ENCODE results near the gene SLC6A1. TPM values are rescaled to one million over a fixed set of nuclear protein-coding genes. Genes with fewer than 3 reads are reported as not detected.

SLC6A1 gene
- total RNA-seq, 1 experiment from 2014 or later, result not detected

DNA sequence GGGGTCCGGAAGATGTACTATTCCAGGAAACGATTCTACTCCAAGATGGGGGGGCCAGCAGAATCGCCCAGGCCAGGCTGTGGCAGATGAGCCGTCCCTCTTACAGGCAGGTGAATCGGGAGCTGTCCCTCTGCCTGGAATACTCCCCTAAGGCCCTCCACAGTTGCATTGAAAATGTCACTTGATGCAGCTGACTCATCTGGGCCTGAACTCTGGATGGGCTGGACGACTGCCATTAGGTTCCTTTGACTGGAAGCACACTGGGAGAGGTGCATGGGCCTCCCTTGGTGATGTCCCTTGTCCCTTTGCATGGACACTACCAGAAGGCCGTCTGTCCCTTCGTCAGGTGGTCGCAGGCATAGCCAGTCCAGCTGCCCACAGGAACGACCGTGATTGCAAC, 92.1 kb downstream of the SLC6A1 start:
- intact Hi-C loops (cut with micrococcal nuclease; ENCODE audit: unreplicated experiment), result no loop called here
- no peaks in the 10 kb centered on the region for H3K27me3 ChIP-seq (replicated peaks; ENCODE audit: insufficient read depth, low read depth, low read length, poor library complexity)
- TF ChIP-seq EZH2 (IDR thresholded peaks at IDR 0.05; ENCODE audit: borderline replicate concordance, low read depth, low read length, poor library complexity, severe bottlenecking), result no peak
- TF ChIP-seq, protein P1, sequence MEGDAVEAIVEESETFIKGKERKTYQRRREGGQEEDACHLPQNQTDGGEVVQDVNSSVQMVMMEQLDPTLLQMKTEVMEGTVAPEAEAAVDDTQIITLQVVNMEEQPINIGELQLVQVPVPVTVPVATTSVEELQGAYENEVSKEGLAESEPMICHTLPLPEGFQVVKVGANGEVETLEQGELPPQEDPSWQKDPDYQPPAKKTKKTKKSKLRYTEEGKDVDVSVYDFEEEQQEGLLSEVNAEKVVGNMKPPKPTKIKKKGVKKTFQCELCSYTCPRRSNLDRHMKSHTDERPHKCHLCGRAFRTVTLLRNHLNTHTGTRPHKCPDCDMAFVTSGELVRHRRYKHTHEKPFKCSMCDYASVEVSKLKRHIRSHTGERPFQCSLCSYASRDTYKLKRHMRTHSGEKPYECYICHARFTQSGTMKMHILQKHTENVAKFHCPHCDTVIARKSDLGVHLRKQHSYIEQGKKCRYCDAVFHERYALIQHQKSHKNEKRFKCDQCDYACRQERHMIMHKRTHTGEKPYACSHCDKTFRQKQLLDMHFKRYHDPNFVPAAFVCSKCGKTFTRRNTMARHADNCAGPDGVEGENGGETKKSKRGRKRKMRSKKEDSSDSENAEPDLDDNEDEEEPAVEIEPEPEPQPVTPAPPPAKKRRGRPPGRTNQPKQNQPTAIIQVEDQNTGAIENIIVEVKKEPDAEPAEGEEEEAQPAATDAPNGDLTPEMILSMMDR (conservative IDR thresholded peaks at IDR 0.05; ENCODE audit: low read depth, low read length), result no peak
- H3K4me3 ChIP-seq (ENCODE audit: low read depth, low read length, poor library complexity, severe bottlenecking), result no peak overlapping the region
- CTCF ChIA-PET, result no interaction called here
- POLR2A ChIA-PET (ENCODE audit: low non-redundant PET), result no interaction called here
- H3K4me1 ChIP-seq (ENCODE audit: insufficient read depth, low read length, poor library complexity, severe bottlenecking), result peaks cover 6% of the 10 kb centered on the region
- H3K36me3 ChIP-seq (ENCODE audit: insufficient read depth, low read length, poor library complexity, severe bottlenecking), result no peaks in the 10 kb centered on the region
- DNase-seq (ENCODE audit: low spot score), result no peak
- BruUV-seq (replicated peaks), result no TSS peak
- H3K9me3 ChIP-seq (ENCODE audit: low read depth, low read length, poor library complexity, severe bottlenecking), result no peaks in the 10 kb centered on the region
- no peak overlapping the region for H3K27ac ChIP-seq (ENCODE audit: low read depth, low read length, poor library complexity, severe bottlenecking)

DNA sequence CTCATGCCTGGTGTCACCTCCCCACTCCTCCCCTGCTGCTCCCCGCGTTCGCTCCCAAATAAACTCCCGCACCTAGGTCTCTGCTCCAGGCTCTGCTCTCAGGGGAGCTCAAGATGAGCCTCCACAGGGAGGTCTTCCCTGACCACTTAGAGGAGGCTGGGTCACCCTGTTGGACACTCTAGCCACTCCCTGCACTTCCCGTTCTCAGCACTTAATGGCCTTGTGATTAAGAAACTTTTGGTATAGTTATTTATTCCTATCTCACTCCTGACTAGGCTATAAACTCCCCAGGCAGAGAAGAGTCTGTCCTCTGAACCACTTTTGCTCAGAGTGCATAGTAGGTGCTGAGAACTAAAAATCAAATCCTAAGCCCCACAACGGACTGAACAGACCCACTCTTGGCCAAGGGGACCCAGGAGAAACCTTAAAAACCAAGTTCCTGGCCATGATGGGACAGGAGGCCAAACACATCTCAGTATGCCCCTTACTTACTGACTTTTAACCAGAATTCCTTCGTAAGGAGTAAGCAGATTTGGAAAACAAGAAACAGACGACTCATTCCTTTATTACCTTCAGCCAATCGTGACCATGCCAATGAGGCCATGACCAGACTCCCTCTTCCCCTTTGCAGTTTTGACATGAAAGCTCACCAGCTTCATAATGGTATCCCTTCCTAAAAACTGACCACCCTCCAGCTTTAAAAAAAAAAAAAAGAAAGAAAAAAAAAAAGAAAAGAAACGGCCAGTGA, 92.7 kb downstream of the SLC6A1 start:
- no TSS peak for BruUV-seq (replicated peaks)
- H3K4me1 ChIP-seq (ENCODE audit: insufficient read depth, low read length, poor library complexity, severe bottlenecking), result peaks cover 6% of the 10 kb centered on the region
- CTCF ChIA-PET, result no interaction called here

DNA sequence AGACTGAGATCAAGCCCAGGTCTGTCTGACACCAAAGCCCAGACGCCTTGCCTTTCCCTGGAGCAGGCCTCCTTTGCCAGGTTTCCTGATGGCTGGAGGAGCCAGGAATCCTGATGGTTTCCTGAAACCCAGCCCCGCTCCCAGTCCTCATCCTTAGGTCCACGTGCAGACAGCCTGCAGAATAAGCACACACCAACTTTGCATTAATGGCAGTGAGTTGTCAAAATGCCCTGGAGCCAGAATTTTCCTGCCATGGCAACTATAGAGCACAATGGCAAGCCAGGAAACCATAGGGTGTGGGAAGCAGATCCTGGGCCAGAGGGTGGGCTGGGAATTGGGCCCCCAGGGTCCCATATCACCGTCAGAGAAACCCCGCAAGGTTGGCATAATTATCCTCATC, 94.3 kb downstream of the SLC6A1 start:
- no peaks in the 10 kb centered on the region for H3K9me3 ChIP-seq (ENCODE audit: low read depth, low read length, poor library complexity, severe bottlenecking)
- H3K4me1 ChIP-seq (ENCODE audit: insufficient read depth, low read length, poor library complexity, severe bottlenecking), result peaks cover 6% of the 10 kb centered on the region
- BruUV-seq (replicated peaks), result no TSS peak
- no peaks in the 10 kb centered on the region for H3K36me3 ChIP-seq (ENCODE audit: insufficient read depth, low read length, poor library complexity, severe bottlenecking)
- TF ChIP-seq, protein P1 (conservative IDR thresholded peaks at IDR 0.05; ENCODE audit: low read depth, low read length), result no peak
- TF ChIP-seq EZH2 (IDR thresholded peaks at IDR 0.05; ENCODE audit: borderline replicate concordance, low read depth, low read length, poor library complexity, severe bottlenecking), result no peak
- ChIA-PET POLR2A (ENCODE audit: low non-redundant PET) (no interaction called here), CTCF (no interaction called here)
- no peak for DNase-seq (ENCODE audit: low spot score)
- no peak overlapping the region for H3K27ac ChIP-seq (ENCODE audit: low read depth, low read length, poor library complexity, severe bottlenecking)
- H3K27me3 ChIP-seq (replicated peaks; ENCODE audit: insufficient read depth, low read depth, low read length, poor library complexity), result no peaks in the 10 kb centered on the region
- H3K4me3 ChIP-seq (ENCODE audit: low read depth, low read length, poor library complexity, severe bottlenecking), result no peak overlapping the region
- intact Hi-C loops (cut with micrococcal nuclease; ENCODE audit: unreplicated experiment), result no loop called here

More for the DNA sequence above, 92.7 kb downstream of the SLC6A1 start:
- POLR2A ChIA-PET (ENCODE audit: low non-redundant PET), result no interaction called here
- H3K9me3 ChIP-seq (ENCODE audit: low read depth, low read length, poor library complexity, severe bottlenecking), result no peaks in the 10 kb centered on the region
- no peaks in the 10 kb centered on the region for H3K27me3 ChIP-seq (replicated peaks; ENCODE audit: insufficient read depth, low read depth, low read length, poor library complexity)
- no peaks in the 10 kb centered on the region for H3K36me3 ChIP-seq (ENCODE audit: insufficient read depth, low read length, poor library complexity, severe bottlenecking)
- H3K27ac ChIP-seq (ENCODE audit: low read depth, low read length, poor library complexity, severe bottlenecking), result no peak overlapping the region
- H3K4me3 ChIP-seq (ENCODE audit: low read depth, low read length, poor library complexity, severe bottlenecking), result no peak overlapping the region
- intact Hi-C loops (cut with micrococcal nuclease; ENCODE audit: unreplicated experiment), result no loop called here
- no peak for TF ChIP-seq EZH2 (IDR thresholded peaks at IDR 0.05; ENCODE audit: borderline replicate concordance, low read depth, low read length, poor library complexity, severe bottlenecking)
- TF ChIP-seq, protein P1 (conservative IDR thresholded peaks at IDR 0.05; ENCODE audit: low read depth, low read length), result no peak
- DNase-seq (ENCODE audit: low spot score), result no peak
